CD4-positive, alpha-beta T cell treated with Interleukin-4 for 1 hour (primary cell): ENCODE measurements around the gene CLDN4.
"Not testable (repeated sequence)": the region's sequence is repeated elsewhere in the genome, so short reads cannot be mapped to it uniquely, and the experiment has no call there.

ENCODE experiments used
- DNase-seq, 2 donors: peaks; one replicate each; pipeline ENCODE4 v3.0.0-alpha.2; 2020 to 2022

CLDN4 gene

GRCh38 chr7:73823873-73824592, 6.8 kb upstream of the CLDN4 start:
- DNase-seq = no peak

- no peak for DNase-seq
Measured at GRCh38 chr7:73824986-73825385, 5.8 kb upstream of the CLDN4 start.

GRCh38 chr7:73827567-73828106, 3.2 kb upstream of the CLDN4 start:
- DNase-seq = no peak

DNA sequence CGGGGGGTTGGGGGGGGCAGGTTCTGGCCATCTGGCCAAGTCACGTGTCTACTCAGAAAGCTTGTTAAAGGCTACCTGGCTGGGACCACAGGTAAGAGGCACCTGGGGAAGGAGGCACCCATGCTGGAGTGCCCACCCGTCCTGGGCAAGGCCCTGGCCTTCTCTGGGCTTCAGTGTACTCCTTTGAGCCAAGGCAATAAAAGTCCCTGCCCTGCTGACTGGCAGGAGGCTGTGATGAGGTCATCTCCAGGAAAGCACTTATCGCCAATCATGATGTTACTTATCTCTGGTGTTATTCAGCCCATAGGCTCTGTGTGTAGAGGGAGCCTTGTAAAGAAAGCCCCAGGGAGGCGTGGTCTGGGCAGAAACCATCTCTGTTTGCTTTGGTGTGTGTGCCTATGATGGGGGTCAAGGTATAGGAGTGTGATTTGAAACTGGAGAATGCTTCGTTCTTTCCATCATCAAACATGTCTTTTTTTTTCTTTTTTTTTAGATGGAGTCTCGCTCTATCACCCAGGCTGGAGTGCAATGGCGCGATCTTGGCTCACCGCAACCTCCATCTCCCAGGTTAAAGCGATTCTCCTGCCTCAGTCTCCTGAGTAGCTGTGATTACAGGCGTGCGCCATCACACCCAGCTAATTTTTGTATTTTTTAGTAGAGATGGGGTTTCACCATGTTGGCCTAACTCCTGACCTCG, 2.5 kb upstream of the CLDN4 start:
- DNase-seq = peak in 1 of 2 donors; percentile 10

DNA sequence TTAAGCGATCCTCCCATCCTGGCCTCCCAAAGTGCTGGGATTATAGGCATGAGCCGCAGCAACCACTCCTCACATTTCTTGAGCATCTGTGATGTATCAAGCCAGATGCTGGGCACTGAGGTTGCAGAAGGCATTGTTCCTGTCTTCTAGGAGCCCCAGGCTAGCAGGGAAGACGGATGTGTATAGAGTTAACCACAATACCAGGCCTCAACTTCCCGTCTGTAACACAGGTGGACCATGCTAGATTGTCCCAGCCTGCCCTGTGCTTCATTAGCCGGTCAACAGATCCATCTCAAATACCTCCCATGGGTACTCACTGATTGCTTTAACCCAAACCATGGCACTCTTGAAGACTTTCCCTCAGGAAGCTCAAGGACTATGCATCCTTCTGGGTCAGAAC, 1.8 kb upstream of the CLDN4 start:
- DNase-seq = no peak

GRCh38 chr7:73829505-73829904, 1.3 kb upstream of the CLDN4 start:
- no peak for DNase-seq

- DNase-seq = no peak
Measured at GRCh38 chr7:73829921-73830680, 695 bp upstream of the CLDN4 start.

GRCh38 chr7:73831584-73831833, 713 bp downstream of the CLDN4 start:
- no peak for DNase-seq

- no peak for DNase-seq
Measured at GRCh38 chr7:73831834-73832651, 1.2 kb downstream of the CLDN4 start.

DNA sequence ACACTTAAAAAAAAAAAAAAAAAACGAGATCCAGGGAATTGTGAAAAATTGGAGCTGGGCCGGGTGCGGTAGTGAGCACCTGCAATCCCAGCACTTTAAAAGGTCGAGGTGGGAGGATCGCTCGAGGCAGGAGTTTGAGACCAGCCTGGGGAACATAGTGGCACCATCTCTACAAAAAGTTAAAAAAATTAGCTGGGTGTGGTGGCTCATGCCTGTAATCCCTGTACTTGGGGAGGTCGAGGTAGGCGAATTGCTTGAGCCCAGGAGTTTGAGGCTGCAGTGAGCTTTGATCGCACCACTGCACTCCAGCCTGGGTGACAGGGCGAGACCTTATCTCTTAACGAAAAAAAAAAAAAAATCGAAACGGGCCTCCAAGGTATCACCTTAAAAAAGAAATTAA, 2.0 kb downstream of the CLDN4 start:
- DNase-seq = no peak

DNA sequence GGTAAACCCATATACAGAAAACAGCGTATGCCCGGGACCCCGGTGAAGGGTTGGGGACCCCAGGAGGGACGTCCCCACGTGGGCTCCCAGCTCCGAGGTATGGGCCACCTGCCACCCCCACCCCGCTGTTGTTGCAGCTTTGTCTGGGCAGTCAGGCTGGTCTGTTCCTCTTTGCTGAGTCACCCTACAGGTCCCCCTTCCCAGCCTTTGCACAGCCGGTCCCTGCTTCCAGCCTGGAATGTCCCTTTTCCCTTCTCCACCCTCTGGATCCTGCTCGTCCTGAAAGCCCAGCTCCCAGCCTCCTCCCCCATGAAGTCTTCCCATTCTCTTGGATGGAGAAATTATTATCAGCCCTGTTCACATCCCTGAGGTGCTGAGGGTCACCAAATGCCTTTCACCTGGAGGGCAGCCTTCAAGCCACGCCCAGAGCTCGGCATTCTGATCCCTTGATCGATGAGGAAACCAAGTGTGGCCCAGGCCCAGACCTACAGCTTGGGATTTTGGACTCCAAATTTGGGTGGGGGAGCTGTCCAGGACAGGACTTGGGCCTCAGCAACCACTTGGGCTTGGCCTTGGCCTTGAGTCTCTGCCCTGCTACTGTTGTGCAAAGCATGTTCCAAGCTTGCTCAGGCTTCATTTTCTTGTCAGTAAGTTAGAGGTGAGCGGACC, 2.6 kb downstream of the CLDN4 start:
- no peak for DNase-seq

DNA sequence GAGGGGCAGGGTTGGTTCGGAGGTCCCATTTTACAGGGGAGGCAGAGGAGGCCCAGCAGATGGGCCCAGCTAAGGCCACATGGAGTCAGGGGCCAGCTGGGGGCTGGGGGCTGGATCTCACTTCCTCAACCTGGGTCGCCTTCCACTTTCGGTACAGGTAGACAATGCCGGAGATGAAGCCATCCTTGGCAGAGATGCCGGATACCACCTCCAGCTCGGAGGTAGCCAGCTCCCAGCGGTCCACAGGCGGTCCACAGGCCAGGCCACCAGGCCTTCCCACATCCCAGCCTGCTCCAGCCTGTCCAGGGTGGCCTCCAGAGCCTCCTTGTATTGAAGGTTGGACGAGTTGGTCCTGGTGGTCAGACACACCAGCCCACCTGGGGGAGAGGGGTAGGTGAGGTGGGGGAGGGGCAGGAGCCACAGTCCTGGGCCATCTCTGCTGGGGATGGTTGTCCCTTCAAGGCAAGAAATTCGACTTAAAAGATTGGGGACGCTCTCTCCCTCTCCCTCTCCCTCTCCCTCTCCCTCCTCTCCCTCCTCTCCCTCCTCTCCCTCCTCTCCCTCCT, 3.9 kb downstream of the CLDN4 start:
- no peak for DNase-seq

GRCh38 chr7:73837167-73837566, 6.4 kb downstream of the CLDN4 start:
- DNase-seq = not testable (repeated sequence)

DNA sequence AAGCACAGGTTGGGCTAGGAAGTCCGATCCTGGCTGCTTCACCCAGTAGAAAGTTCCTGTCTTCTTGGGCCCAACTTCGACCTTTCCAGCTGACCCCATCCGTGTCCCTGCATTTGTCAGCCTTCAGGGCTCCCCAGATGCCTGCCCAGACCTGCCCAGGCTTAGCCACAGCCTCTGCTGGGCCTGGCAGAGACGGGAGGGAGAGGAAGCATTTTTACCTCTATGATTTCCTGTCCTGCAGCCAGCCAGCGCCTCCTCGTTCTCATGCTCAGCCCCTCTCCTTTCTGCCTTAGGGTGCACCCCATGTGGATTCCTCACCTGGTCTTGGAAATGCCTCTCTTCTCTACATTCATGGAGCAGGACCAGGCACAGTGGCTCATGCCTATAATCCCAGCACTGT, 7.8 kb downstream of the CLDN4 start:
- DNase-seq = no peak

GRCh38 chr7:73839290-73839689, 8.5 kb downstream of the CLDN4 start:
- DNase-seq = no peak

DNA sequence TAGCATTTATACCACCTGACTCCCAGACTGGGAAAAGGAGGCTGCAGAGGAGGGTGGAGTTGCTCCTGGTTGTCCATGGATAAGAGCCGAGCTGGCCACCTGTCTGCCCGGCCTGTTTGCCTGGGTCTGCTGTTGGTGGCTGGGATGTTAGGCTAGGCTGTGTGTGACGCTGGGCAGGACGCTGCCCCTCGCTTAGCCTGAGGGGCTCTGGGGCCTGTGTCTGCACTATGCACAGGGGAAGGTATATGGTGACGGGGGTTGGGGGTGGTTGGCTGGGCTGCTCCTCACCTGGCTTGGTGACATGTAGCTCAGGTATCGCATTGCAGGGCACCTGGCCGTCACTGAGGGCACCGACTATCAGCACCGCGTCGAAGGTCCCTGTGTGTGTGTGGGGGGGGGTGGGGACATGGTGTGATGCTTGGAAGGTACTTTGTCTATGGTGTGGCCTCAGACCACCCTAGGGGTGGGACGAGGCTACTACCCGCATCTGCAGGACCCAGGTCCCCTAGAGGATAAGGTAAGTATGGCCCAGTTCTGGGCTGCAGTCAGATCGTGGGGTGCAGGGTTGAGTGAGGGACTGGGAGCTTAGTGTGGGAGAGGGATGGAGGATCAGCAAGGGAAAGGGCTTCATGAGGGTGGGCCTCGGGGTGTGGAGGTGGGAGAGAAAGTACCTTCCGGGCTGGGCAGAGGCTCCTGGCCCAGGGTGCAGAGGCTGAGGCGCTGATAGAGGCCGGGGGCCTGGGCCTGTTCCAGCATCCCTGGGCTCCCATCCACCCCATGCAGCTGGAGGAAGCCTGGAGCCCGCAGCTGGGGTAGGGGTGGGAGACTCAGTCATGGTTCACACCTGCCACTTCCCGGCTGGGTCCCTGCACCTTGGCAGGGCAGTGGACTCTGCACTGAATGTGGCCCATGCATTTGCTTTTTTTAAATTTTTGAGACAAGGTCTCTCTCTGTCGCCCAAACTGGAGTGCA, 9.2 kb downstream of the CLDN4 start:
- DNase-seq = no peak

DNA sequence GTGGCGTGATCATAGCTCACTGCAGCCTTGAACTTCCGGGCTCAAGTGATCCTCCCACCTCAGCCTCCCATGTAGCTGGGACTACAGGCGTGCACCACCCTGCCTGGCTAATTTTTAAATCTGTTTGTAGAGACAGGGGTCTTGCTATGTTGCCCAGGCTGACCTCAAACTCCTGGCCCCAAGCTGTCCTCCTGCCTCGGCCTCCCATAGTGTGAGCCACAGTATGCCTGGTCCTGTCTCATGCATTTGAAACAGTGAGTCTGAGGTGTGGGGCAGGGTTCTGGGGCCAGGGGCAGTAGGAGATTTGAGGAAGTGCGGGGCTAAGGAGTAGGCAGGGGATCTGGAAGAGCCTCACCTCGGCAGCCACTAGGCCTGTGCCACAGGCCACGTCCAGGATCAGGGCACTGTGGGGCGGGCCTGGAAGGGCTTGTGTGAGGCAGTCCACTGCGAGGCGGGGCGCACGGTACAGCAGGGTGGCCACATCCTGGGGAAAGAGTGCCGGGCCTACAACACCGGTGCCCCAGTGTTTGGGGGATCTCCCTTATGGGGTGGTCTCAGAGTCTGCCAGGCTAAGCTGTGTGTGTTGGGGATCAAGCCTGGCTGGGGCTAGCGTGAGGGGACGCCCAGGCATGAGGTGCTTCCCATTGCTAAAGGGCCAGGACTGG, 10.1 kb downstream of the CLDN4 start:
- no peak for DNase-seq

DNA sequence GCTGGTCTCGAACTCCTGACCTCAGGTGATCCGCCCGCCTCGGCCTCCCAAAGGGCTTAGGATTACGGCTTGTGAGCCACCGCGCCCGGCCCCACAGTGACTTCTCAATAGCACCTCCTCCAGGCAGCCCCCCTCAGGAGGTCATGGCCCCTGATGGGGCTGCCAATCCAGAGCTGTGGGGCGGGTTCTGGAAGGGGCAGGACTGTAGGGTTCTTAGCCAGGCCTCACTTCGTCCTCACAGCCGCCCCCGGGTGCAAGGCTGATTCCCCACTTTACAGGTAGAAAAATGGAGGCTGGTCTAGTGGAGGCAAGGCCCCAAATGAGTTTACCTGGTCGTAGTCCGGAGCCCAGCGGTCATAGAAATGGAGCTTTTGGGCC, 10.9 kb downstream of the CLDN4 start:
- DNase-seq = no peak

DNA sequence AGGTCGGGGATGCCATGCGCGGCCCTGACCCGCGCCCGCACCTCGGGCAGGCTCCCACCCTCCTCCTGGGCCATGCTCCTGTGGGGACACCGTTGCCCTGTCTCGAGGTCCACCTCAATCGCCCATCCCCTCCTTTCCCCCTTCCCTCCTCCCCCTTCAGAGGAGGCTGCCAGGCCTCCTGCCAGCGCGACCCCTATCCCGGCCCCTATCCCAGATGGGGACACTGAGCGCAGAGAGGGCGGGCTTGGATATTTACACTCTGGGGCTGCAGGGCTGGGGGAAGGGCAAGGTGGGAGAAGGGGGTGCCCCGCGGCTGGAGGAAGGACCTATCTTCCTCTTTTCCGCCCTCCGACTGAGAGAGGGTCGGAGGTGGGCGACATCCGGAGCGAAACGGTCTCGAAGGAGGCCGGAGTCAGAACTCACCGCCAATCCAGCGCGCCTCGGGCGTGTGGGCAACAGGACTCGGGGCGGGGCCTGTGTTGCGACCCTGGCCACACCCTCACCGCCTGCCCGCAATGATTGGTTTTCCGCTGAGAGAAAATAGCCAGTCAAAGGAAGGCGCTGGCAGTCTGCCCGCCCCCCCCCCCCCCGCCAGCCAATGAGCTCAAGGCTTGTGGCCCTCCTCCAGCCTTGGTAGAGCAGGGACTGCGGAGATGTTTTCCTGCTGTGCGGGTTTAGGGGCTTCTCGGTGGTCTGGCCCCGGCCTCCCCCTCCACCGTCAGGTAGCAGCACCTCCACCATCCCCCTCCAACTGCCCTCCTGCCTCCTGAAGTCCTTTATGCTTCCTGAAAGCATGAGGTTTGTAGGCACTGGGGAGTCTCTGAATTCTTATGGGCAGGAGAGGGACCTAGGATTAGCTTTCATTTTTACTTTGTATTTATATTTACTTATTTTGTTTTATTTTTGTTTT, 11.5 kb downstream of the CLDN4 start, which contains the start of gene METTL27:
TSS of gene METTL27 (minus strand) at position 450 of the 910 bp plus-strand sequence. CDS start at position 74, 376 bp downstream.
- peak; percentile 92 for DNase-seq
